Common myeloid progenitor, CD34-positive (primary cell): Measurements from ENCODE around the gene PRRT1B.

ENCODE experiments used
- CTCF ChIA-PET: fragments of 350-600 bp; sonication (Branson Sonifier 250); formaldehyde crosslinking; loops from one replicate; lab custom pipeline; 2021; ENCODE audit warnings: antibody characterized with exemption; lab: Charles Lee
- POLR2A ChIA-PET: fragments of 350-600 bp; sonication (Branson Sonifier 250); formaldehyde crosslinking; loops from one replicate; lab custom pipeline; 2021; ENCODE audit warnings: antibody characterized with exemption; lab: Charles Lee
- DNase-seq, 3 donors: peaks; one replicate each; pipeline versions ENCODE4 v3.0.0 to v3.0.0-alpha.2; 2013
- H3K27ac ChIP-seq, 2 experiments: 1 replicate in 1 of 2; 2 replicates in 1 of 2; pipeline ENCODE4 v1.7.0; 2013; ENCODE audit warnings: inconsistent platforms in 2 of 2, low read length in 2 of 2, mild to moderate bottlenecking in 2 of 2, low read depth in 1 of 2, moderate library complexity in 1 of 2; ENCODE audit not compliant: severe bottlenecking in 2 of 2, insufficient read depth in 1 of 2, poor library complexity in 1 of 2
- H3K27me3 ChIP-seq, 5 experiments: replicated peaks in 2 of 5; 1 replicate in 3 of 5; 2 replicates in 2 of 5; pipeline versions ENCODE4 v1.6.1 to v1.7.0; 2013; ENCODE audit warnings: low read length in 4 of 5, mild to moderate bottlenecking in 2 of 5, moderate library complexity in 2 of 5, inconsistent platforms in 1 of 5; ENCODE audit not compliant: insufficient read depth in 5 of 5, control insufficient read depth in 4 of 5
- H3K36me3 ChIP-seq, 4 experiments: 1 replicate in 2 of 4; 2 replicates in 2 of 4; pipeline versions ENCODE4 v1.6.1 to v1.7.0; 2013; ENCODE audit warnings: low read length in 3 of 4, control low read depth in 1 of 4, mild to moderate bottlenecking in 1 of 4; ENCODE audit not compliant: control insufficient read depth in 4 of 4, insufficient read depth in 4 of 4
- H3K4me1 ChIP-seq, 4 experiments: 1 replicate in 3 of 4; 2 replicates in 1 of 4; pipeline versions ENCODE4 v1.6.1 to v1.7.1; 2013; ENCODE audit warnings: low read length in 3 of 4, mild to moderate bottlenecking in 3 of 4, control low read depth in 1 of 4, inconsistent platforms in 1 of 4, moderate library complexity in 1 of 4; ENCODE audit not compliant: control insufficient read depth in 4 of 4, insufficient read depth in 4 of 4; ENCODE audit errors: control extremely low read depth in 1 of 4
- H3K4me3 ChIP-seq, 7 experiments: 1 replicate in 4 of 7; 2 replicates in 3 of 7; pipeline versions ENCODE4 v1.5.1 to v1.7.0; 2013; ENCODE audit warnings: mild to moderate bottlenecking in 7 of 7, low read length in 6 of 7, moderate library complexity in 6 of 7, inconsistent platforms in 2 of 7, low read depth in 2 of 7, control low read depth in 1 of 7; ENCODE audit not compliant: insufficient read depth in 4 of 7, control insufficient read depth in 1 of 7; ENCODE audit errors: extremely low read depth in 1 of 7
- H3K9me3 ChIP-seq, 5 experiments: 1 replicate in 4 of 5; 2 replicates in 1 of 5; pipeline versions ENCODE4 v1.6.1 to v1.7.1; 2013; ENCODE audit warnings: low read length in 4 of 5, mild to moderate bottlenecking in 2 of 5, inconsistent platforms in 1 of 5, low read depth in 1 of 5, moderate library complexity in 1 of 5; ENCODE audit not compliant: control insufficient read depth in 4 of 5, insufficient read depth in 2 of 5; ENCODE audit errors: control extremely low read depth in 1 of 5
- WGBS: methylation state at CpG from one replicate; pipeline ENCODE4 v1.1.5; 2013; ENCODE audit not compliant: insufficient coverage; 5-methylcytosine and 5-hydroxymethylcytosine counted together

Gene PRRT1B

DNA sequence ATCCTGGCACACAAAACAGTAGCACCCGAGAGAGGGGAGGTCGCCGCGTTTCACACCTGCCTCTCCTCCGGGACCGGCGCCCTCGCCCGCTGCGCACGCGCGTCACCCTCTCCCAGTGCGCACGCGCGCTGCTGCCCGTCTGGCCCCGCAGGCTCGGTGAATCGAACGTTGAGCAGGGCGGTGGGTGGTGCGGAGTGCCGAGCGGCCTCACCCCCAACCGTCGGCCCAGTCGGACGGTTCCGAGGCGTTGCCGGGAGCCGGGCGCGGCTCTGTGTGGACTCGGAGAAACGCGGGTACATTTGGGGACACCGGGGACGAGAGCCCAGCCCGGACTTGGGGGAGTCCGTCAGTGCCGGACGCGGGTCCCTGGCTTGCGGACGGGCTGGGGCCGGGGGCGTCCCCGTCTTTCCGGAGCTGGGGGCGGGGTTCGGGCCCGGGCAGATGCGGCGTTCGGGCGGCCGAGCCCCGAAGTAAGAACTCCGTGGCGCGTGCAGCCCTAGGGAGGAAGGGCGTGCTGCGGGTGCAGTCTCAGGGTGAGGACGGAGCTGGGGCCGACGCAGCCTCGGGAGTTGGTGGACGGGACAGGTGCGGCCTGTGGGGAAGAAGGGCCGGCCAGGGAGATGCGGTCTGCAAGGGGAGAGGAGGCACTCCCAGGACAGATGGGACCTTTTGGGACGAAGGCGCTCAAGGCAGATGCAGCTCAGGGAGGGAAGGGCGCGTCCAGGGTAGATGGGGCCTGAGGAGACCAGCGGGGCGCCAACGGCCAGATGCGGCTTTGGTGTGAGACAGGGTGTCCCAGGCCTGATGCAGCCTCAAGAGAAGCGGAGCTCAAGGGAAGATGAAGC lies 42.3 kb upstream of the PRRT1B start, which contains the start of gene POMT1:
Gene POMT1 (plus strand): TSS at position 138 of the 845 bp plus-strand sequence. CDS start 1,301 bp downstream, outside the sequence.
- Histone ChIP-seq H3K36me3 (peaks cover 8 to 32% (median 25%) of the 10 kb centered on the region in 4 experiments), H3K27ac (peak within 1 kb of the TSS in 1 of 2 experiments; percentile 66), H3K4me3 (peak within 1 kb of the TSS; percentile 60 to 91 (median 81)), H3K4me1 (peaks cover 0 to 31% (median 20%) of the 10 kb centered on the region in 4 experiments), H3K9me3 (no peaks in the 10 kb centered on the region), H3K27me3 (no peaks in the 10 kb centered on the region)
- DNase-seq: peak; percentile 84 to 87 (median 87)
- ChIA-PET CTCF (interaction anchor here (1.1 kb wide), 1 partner anchor 26 kb away, joined by 4 read pairs; no protein-coding TSS in a partner anchor), POLR2A (interaction anchor here (0.5 to 0.6 kb wide), 2 partner anchors 266 to 294 kb away, joined by 3 read pairs; no protein-coding TSS in a partner anchor)
- 0% methylated on average over 67 of the region's 83 CpGs for WGBS

DNA sequence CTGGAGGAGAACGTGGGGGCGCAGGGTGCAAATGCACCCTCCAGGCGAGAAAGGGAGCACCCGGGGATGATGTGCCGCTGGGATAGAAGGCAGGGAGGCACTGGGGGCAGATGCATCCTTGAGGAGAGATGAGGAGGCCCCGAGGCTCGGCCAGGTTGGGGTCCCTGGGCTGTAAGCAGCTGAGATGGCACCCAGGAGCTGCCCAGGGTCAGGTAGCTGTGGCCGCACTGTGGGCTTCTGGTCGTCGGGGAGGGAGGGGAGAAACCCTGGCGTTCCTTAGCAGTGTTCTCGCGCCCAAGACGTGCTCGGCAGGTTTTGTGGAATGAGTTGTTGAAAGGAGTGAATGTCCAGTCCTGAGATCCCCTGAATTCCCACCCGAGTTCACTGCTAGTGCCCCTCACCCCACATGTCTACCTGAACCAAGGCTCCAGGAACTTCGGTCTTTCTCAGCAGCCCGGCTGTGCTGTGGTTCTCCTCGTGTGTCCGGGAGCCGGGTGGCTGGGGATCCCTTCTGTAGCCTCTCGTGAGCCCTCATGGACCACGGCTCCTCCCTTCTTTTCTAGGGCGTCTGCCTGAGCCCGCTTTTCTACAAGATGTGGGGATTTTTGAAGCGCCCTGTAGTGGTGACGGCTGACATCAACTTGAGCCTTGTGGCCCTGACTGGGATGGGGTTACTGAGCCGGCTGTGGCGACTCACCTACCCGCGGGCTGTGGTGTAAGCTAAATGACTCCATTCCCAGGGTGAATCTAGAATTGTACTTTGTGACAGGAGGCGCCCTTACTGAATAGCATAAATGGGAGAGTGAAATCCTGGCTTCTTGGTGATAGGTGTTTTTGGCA lies 41.5 kb upstream of the PRRT1B start:
- Histone ChIP-seq H3K9me3 (no peaks in the 10 kb centered on the region), H3K4me3 (peak overlapping the region; percentile 60 to 91 (median 81)), H3K27ac (no peak overlapping the region), H3K27me3 (no peaks in the 10 kb centered on the region), H3K4me1 (peaks cover 0 to 31% (median 20%) of the 10 kb centered on the region in 4 experiments), H3K36me3 (peaks cover 5 to 24% (median 19%) of the 10 kb centered on the region in 4 experiments)
- 32% methylated on average over 28 of the region's 32 CpGs for WGBS
- DNase-seq: peak; percentile 47 to 79 (median 77)
- POLR2A ChIA-PET: interaction anchor here (0.6 kb wide), 1 partner anchor 295 kb away, joined by 3 read pairs; no protein-coding TSS in a partner anchor
- CTCF ChIA-PET: interaction anchor here (1.1 kb wide), 1 partner anchor 25 kb away, joined by 4 read pairs; no protein-coding TSS in a partner anchor

DNA sequence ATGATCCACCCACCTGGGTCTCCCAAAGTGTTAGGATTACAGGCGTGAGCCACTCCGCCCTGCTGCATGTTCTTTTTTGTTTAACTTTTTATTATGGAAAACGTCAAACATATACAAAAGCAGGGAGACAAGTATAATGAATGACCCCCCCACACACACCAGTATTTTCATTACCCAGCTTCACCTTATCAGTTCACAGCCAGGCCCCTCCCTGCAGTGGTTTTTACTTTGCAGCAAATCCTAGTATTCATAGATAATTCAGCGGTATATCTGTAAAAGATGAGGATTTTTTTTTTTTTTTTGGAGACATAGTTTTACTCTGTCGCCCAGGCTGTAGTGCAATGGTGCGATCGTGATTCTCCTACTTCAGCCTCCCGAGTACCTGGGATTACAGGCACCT lies 40.3 kb upstream of the PRRT1B start:
- no peaks in the 10 kb centered on the region for H3K27me3 ChIP-seq
- 96% methylated on average over 5 of the region's 8 CpGs for WGBS
- no peaks in the 10 kb centered on the region for H3K9me3 ChIP-seq
- CTCF ChIA-PET: interaction anchor here (0.9 kb wide), 1 partner anchor 15 kb away, joined by 3 read pairs; no protein-coding TSS in a partner anchor
- POLR2A ChIA-PET: no interaction called here
- DNase-seq: peak in 1 of 3 donors; percentile 12
- H3K4me3 ChIP-seq: no peak overlapping the region
- H3K27ac ChIP-seq: no peak overlapping the region
- H3K36me3 ChIP-seq: peaks cover 2 to 19% (median 13%) of the 10 kb centered on the region in 4 experiments
- H3K4me1 ChIP-seq: peaks cover 0 to 31% (median 20%) of the 10 kb centered on the region in 4 experiments

DNA sequence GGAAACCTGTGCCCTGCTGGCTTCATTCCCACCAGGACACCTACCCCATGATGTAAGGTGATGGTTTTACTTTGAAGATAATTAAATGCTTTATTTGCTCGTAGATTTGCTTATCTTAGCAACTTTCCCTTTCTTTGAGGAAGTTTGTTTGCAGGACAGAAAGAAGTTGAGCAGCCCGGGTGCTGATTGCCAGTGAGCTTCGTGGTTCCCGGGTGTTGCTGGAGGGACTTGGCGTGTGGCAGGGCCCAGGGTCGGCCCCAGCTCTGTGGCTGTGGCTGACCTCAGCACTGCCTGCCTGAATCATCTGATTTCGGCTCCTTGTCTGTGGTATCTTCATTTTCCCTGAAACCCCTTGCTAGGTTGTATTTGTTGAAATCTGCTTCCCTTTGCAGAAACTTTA lies 33.9 kb upstream of the PRRT1B start:
- 94% methylated on average over 6 of the region's 7 CpGs for WGBS
- no peak overlapping the region for H3K4me3 ChIP-seq
- peaks cover 9 to 69% (median 56%) of the 10 kb centered on the region in 4 experiments for H3K36me3 ChIP-seq
- H3K9me3 ChIP-seq: peaks cover 0 to 4% (median 0%) of the 10 kb centered on the region in 5 experiments
- H3K27me3 ChIP-seq: no peaks in the 10 kb centered on the region
- no peak overlapping the region for H3K27ac ChIP-seq
- DNase-seq: no peak
- CTCF ChIA-PET: interaction anchor here (1.7 kb wide), 1 partner anchor 12 kb away, joined by 4 read pairs; no protein-coding TSS in a partner anchor
- POLR2A ChIA-PET: no interaction called here
- no peaks in the 10 kb centered on the region for H3K4me1 ChIP-seq

DNA sequence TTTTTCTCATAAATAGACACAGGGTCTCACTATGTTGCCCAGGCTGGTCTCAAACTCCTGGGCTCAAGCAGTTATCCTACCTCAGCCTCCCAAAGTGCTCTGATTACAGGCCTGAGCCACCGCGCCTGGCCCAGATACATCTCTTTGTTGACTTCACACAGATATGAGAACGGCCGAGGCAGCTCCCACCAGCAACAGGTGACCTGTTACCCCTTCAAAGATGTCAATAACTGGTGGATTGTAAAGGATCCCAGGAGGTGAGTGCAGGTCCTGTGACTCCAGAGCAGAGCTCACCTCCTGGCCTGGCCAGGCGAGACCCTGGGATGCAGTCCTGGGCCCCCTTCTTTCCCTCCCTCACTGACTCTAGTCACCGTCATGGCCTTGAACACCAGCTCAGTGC lies 33.4 kb upstream of the PRRT1B start:
- POLR2A ChIA-PET: no interaction called here
- WGBS: 93% methylated on average over 6 of the region's 6 CpGs

DNA sequence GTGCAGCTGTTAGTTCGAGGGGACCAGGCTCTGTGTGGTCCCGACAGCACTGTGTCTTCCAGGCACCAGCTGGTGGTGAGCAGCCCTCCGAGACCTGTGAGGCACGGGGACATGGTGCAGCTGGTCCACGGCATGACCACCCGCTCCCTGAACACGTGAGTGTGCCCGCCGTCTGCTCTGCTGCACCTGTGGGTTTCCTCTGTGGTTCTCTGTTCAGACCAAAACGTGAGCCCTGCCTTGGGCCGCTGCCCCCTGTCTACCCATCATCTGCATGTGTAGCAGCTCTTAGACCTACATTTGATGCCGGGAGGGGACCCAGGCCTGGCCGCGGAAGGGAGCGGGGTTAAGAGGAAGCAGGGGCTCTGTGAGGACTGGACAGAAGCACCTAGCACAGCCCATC lies 32.1 kb upstream of the PRRT1B start:
- WGBS: 92% methylated on average over 15 of the region's 15 CpGs
- ChIA-PET POLR2A (no interaction called here), CTCF (no interaction called here)
- Histone ChIP-seq H3K4me3 (no peak overlapping the region), H3K9me3 (peaks cover 0 to 4% (median 0%) of the 10 kb centered on the region in 5 experiments), H3K36me3 (peaks cover 7 to 72% (median 59%) of the 10 kb centered on the region in 4 experiments), H3K4me1 (no peaks in the 10 kb centered on the region), H3K27ac (no peak overlapping the region), H3K27me3 (no peaks in the 10 kb centered on the region)
- no peak for DNase-seq

More for the DNA sequence above, 33.4 kb upstream of the PRRT1B start:
- H3K27ac ChIP-seq: no peak overlapping the region
- no peak overlapping the region for H3K4me3 ChIP-seq
- CTCF ChIA-PET: no interaction called here
- DNase-seq: no peak
- no peaks in the 10 kb centered on the region for H3K27me3 ChIP-seq
- peaks cover 0 to 4% (median 0%) of the 10 kb centered on the region in 5 experiments for H3K9me3 ChIP-seq
- peaks cover 9 to 72% (median 59%) of the 10 kb centered on the region in 4 experiments for H3K36me3 ChIP-seq
- H3K4me1 ChIP-seq: no peaks in the 10 kb centered on the region
